Tibial nerve (tissue), 3 donors: ENCODE data around the gene METAP1D.
A peak's percentile ranks its signal among the peaks of the same experiment; 100 is the strongest.

ENCODE experiments used
- POLR2A ChIP-seq, 2 donors: fragments of 450-650 bp; IDR thresholded peaks; one replicate each; pipeline ENCODE4 v1.6.1; 2017; ENCODE audit warnings: antibody characterized with exemption in 2 of 2, mild to moderate bottlenecking in 2 of 2, moderate library complexity in 2 of 2
- TF ChIP-seq, protein P1 (sequence below), 5 experiments: fragments of 200-600 bp in 3 of 5; fragments of 450-650 bp in 2 of 5; sonication (generic) in 3 of 5; IDR thresholded peaks; one replicate each; pipeline ENCODE4 v1.5.1; 2016 to 2019; ENCODE audit warnings: antibody characterized with exemption in 5 of 5, mild to moderate bottlenecking in 3 of 5, moderate library complexity in 2 of 5

DNA sequence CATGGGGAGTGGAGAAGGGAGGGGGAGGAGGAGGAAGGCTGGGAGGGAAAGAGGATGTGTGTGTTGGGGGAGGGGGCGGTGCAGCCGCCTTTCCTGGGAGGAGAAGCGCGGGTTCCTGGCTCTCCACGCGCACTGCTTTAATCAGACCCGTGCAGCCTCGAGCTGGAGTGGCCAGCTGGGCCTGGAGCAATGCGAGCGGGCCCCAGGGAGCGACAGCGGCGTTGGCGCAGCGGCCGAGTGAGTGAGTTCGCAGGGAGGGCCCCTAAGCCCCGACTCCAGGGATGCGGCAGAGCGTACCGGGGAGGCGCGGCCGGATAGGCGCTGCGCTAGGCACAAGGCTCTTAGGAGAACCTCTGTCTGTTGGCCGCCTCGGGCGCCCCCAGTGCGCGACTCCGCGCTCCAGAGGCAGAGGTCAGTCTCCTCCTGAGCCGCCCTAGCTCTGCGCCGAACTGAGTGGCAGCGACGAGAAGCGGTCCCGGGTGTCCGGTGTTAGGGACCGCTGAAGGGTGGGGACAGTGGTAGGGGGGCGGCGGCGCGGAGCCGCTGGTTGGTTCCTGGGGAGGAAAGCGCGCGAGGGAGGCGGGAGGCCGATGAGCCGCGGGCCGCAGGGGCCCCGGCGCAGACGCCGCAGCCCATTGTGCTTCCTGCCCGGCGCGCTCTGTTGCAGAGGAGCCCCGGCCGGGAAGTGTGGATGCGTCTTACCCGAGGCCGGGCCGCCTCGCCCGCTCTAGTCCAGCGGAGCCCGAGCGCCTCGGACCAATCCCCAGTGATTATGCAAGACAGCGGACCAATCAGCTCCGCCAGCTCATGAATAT lies 85.1 kb downstream of the METAP1D start:
- TF ChIP-seq, protein P1, sequence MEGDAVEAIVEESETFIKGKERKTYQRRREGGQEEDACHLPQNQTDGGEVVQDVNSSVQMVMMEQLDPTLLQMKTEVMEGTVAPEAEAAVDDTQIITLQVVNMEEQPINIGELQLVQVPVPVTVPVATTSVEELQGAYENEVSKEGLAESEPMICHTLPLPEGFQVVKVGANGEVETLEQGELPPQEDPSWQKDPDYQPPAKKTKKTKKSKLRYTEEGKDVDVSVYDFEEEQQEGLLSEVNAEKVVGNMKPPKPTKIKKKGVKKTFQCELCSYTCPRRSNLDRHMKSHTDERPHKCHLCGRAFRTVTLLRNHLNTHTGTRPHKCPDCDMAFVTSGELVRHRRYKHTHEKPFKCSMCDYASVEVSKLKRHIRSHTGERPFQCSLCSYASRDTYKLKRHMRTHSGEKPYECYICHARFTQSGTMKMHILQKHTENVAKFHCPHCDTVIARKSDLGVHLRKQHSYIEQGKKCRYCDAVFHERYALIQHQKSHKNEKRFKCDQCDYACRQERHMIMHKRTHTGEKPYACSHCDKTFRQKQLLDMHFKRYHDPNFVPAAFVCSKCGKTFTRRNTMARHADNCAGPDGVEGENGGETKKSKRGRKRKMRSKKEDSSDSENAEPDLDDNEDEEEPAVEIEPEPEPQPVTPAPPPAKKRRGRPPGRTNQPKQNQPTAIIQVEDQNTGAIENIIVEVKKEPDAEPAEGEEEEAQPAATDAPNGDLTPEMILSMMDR (IDR thresholded peaks at IDR 0.05) = no peak
- peak; percentile 23 to 31 for TF ChIP-seq POLR2A (IDR thresholded peaks at IDR 0.05)
